LNCaP clone FGC (cell line): Measurements from ENCODE around the gene RAB27A.
"Not testable (repeated sequence)": the region's sequence is repeated elsewhere in the genome, so short reads cannot be mapped to it uniquely, and the experiment has no call there.

Experiments used
- DNase-seq: peaks from one replicate; pipeline ENCODE4 v3.0.0-alpha.2; 2011; ENCODE audit warnings: low read depth
- H3K4me3 ChIP-seq: 2 replicates; pipeline ENCODE4 v1.5.1; 2011; ENCODE audit warnings: mild to moderate bottlenecking, low read depth, low read length, control low read depth
- CTCF ChIP-seq: IDR thresholded peaks from 2 replicates; pipeline ENCODE4 v1.5.1; 2012; ENCODE audit warnings: mild to moderate bottlenecking; ENCODE audit not compliant: control insufficient read depth, insufficient read depth; ENCODE audit errors: extremely low read depth

The RAB27A gene

GRCh38 chr15:55281517-55282228 is 7.9 kb downstream of the RAB27A start:
- no peak overlapping the region for H3K4me3 ChIP-seq
- TF ChIP-seq CTCF: no peak
- DNase-seq: no peak

DNA sequence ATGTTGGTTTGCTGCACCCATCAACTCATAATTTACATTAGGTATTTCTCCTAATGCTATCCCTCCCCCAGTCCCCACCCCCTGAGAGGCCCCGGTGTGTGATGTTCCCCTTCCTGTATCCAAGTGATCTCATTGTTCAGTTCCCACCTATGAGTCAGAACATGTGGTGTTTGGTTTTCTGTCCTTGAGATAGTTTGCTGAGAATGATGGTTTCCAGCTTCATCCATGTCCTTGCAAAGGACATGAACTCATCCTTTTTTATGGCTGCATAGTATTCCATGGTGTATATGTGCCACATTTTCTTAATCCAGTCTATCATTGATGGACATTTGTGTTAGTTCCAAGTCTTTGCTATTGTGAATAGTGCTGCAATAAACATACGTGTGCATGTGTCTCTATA is 9.0 kb downstream of the RAB27A start:
- H3K4me3 ChIP-seq, DNase-seq: not testable (repeated sequence)

DNA sequence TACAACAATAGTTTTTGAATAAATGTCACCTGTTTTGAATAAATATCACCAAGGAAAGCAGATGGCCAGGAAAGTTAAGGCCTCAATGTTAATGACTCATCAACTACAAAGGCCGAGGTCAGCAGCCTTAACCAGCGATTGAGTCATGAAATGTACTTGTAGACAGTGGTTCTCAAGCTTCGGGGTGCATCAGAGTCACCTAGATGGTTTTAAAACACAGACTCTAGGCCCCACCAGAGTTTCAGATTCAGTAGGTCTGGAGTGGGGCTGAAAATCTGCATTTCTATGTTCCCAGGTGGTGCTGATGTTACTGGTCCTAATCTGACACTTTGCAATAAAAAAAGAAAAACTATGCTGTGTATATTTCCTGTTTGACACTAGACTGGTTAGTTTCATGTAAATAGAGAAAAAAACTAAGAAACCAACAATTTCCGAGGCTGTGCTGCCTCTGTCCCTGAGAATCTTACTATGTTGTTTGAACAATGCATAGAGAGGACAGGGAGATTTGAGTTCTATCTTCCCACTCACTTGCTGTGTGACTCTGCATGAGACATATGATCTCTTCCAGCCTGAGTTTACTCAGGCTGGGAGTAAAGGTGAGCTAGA is 9.8 kb downstream of the RAB27A start:
- TF ChIP-seq CTCF: no peak
- H3K4me3 ChIP-seq: no peak overlapping the region

GRCh38 chr15:55279100-55279745 is 10.4 kb downstream of the RAB27A start:
- no peak for DNase-seq
- no peak overlapping the region for H3K4me3 ChIP-seq
- TF ChIP-seq CTCF: no peak

More for the DNA sequence above, 9.8 kb downstream of the RAB27A start:
- no peak for DNase-seq

DNA sequence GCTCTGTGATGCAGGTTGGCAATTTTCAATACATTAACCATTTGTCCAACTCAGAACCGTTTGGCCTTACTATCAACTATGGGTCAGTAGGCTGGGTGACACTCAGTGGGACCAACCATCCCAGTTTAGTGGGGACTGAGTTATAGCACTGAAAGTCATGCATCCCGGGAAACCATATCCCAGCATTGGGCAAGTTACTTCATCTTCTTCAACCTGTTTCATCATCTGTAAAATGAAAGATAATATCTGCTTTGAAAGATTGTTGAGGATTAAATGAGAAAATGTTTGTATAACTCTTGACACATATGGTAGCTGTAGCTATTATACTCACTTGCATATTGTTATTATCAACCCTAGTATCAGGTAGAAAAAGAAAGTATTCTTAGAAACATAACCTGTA is 11.9 kb downstream of the RAB27A start:
- no peak overlapping the region for H3K4me3 ChIP-seq
- no peak for TF ChIP-seq CTCF
- no peak for DNase-seq

DNA sequence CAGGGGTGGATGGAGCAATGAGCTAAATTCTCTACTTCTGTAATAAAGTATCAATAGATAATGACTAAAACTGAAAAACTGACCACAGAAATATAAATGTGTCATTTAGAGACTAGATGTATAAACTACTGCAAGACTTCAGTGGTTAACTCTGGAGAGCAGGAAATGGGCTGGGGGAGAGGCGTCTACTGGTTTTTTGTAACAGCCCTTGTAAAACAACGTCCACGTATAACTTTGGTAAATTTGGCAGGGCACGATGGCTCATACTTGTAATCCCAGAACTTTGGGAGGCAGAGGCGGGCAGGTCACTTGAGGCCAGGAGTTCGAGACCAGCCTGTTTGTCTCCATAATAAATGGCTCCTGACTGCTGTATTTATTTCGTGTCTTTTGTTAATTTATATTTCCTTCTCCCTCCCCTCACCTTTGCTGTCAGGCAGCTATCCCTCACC is 12.5 kb downstream of the RAB27A start:
- TF ChIP-seq CTCF: no peak
- no peak for DNase-seq

DNA sequence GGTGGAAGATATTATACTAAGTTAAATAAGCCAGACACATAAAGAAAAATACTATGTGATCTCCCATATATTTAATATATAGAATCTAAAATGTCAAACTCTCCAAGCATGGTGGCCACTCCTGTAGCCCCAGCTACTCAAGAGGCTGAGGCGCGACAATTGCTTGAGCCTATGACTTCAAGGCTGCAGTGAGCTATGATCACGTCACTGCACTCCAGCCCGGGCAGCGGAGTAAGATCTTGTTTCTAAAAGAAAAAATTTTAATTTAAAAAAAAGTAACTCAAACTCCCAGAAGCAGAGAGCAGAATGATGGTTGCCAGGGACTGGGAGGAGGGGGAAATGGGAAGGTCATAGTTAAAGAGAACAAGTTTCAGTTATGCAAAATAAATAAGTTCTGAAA is 13.3 kb downstream of the RAB27A start:
- no peak for DNase-seq
- TF ChIP-seq CTCF: no peak
- no peak overlapping the region for H3K4me3 ChIP-seq

More for the DNA sequence above, 12.5 kb downstream of the RAB27A start:
- H3K4me3 ChIP-seq: no peak overlapping the region
